ENCODE results near the gene ERBB2. TPM values are rescaled to one million over a fixed set of nuclear protein-coding genes. Genes with fewer than 3 reads are reported as not detected.

Gene ERBB2
- total and polyA plus RNA-seq, 2 of the 13 experiments (the other 11 are each of a cell fraction or from before 2014, with no cell fraction given): 57.7 to 64.1 TPM

GRCh38 chr17:39753514-39754160 lies 53.8 kb downstream of the ERBB2 start (continued):
- TF ChIP-seq ZBTB34 (CRISPR knock-in tag; IDR thresholded peaks at IDR 0.05): no peak
- TF ChIP-seq TARDBP (CRISPR knock-in tag; IDR thresholded peaks at IDR 0.05): peak; percentile 30; the same call in 1 of the 2 replicates
- TF ChIP-seq HMGA1 (CRISPR knock-in tag; conservative IDR thresholded peaks at IDR 0.05): no peak
- 0 out of 2 replicates have a peak, but pooled peaks have one; percentile 30 for TF ChIP-seq TERF1 (CRISPR knock-in tag; IDR thresholded peaks at IDR 0.05)
- TF ChIP-seq ZNF3 (CRISPR knock-in tag; IDR thresholded peaks at IDR 0.05): no peak

GRCh38 chr17:39754161-39754957 lies 54.5 kb downstream of the ERBB2 start:
- intact Hi-C loops (cut with micrococcal nuclease; ENCODE audit: unreplicated experiment): loop anchor here (1.0 to 5.0 kb wide), 3 partner anchors 24 to 132 kb away; partner anchors contain the start of gene MIEN1
- ChIA-PET CTCF (ENCODE audit: low intra/inter-chr PET ratio, low total read pairs) (interaction anchor here (0.8 to 4.0 kb wide), 12 partner anchors 14 to 207 kb away, joined by 3 to 57 read pairs (median 6); partner anchors contain the start of genes MIEN1, PNMT and STARD3), POLR2A (interaction anchor here (0.7 to 5.3 kb wide), 12 partner anchors 15 to 220 kb away, joined by 3 to 52 read pairs (median 4); partner anchors contain the start of genes ERBB2 and MIEN1)
- in situ Hi-C loops (cut with HindIII; ENCODE audit: extremely low pct_ligation_motif_present, low pct_unique_long_range_greater_than_20kb): loop anchor here (5.0 kb wide), 2 partner anchors 82 to 132 kb away; no protein-coding TSS in a partner anchor
- H2AFZ ChIP-seq (ENCODE audit: low read length): no peak overlapping the region
- 0% methylated on average over 43 of the region's 91 CpGs for WGBS (ENCODE audit: low lambda C conversion rate)
- H3K4me1 ChIP-seq (ENCODE audit: insufficient read depth, low read length): peaks cover 80% of the 10 kb centered on the region
- DNase-seq (ENCODE audit: low spot score) (peak; percentile 87), FAIRE-seq (no peak), ATAC-seq (peak; percentile 81)
- no peaks in the 10 kb centered on the region for H3K9me3 ChIP-seq (ENCODE audit: low read length)
- peak overlapping the region; percentile 63 to 80 (median 73) for H3K4me3 ChIP-seq (replicated peaks in 1 of 3; ENCODE audit: insufficient read depth in 1 of 3, low read depth in 2 of 3, low read length in 3 of 3)
- peaks cover 6 to 43% of the 10 kb centered on the region in 2 experiments for H3K27me3 ChIP-seq (ENCODE audit: control insufficient read depth in 1 of 2, insufficient read depth in 2 of 2, low read length in 2 of 2)
- no peaks in the 10 kb centered on the region for H3K79me2 ChIP-seq (ENCODE audit: insufficient read depth, low read length)
- peak overlapping the region; percentile 91 for H3K4me2 ChIP-seq (ENCODE audit: low read depth, low read length)
- H4K20me1 ChIP-seq (ENCODE audit: insufficient read depth, low read length): no peaks in the 10 kb centered on the region
- BruUV-seq (replicated peaks): no TSS peak
- no peaks in the 10 kb centered on the region for H3K36me3 ChIP-seq (replicated peaks in 1 of 2; ENCODE audit: control insufficient read depth in 1 of 2, insufficient read depth in 2 of 2, low read length in 2 of 2)
- H3K27ac ChIP-seq (ENCODE audit: extremely low read length, insufficient read depth, low read length): peak overlapping the region; percentile 29
- H3K9ac ChIP-seq (ENCODE audit: insufficient read depth, low read depth, low read length): peak overlapping the region; percentile 69
- TF ChIP-seq MXD1 (CRISPR knock-in tag; IDR thresholded peaks at IDR 0.05) (peak; percentile 23; the same call in 1 of the 2 replicates), HINFP (CRISPR knock-in tag; IDR thresholded peaks at IDR 0.05; ENCODE audit: low read depth) (peak; percentile 69; the same call in 1 of the 2 replicates), PREB (CRISPR knock-in tag; IDR thresholded peaks at IDR 0.05) (no peak), SNAPC2 (CRISPR knock-in tag; IDR thresholded peaks at IDR 0.05) (peak; percentile 86), TIGD3 (CRISPR knock-in tag; IDR thresholded peaks at IDR 0.05; ENCODE audit: borderline replicate concordance) (peak; percentile 28; the same call in 1 of the 2 replicates)
